Activated naive CD8-positive, alpha-beta T cell treated with anti-CD3 and anti-CD28 coated beads for 36 hours (primary cell): ENCODE measurements around the gene DPY19L1. TPM values are rescaled to one million over a fixed set of nuclear protein-coding genes. Genes with fewer than 3 reads are reported as not detected.
"Not testable (repeated sequence)": the region's sequence is repeated elsewhere in the genome, so short reads cannot be mapped to it uniquely, and the experiment has no call there.

Source experiments
- DNase-seq: peaks from one replicate; pipeline ENCODE4 v3.0.0; 2021
- H3K27ac Mint-ChIP-seq: one replicate; pipeline ENCODE4 v1.8.0; 2022; ENCODE audit warnings: mild to moderate bottlenecking, moderate library complexity, mixed read lengths
- H3K27me3 Mint-ChIP-seq: one replicate; pipeline ENCODE4 v1.8.0; 2022; ENCODE audit warnings: mild to moderate bottlenecking, mixed read lengths
- H3K36me3 Mint-ChIP-seq: one replicate; pipeline ENCODE4 v1.8.0; 2021; ENCODE audit warnings: mild to moderate bottlenecking, mixed read lengths
- H3K4me1 Mint-ChIP-seq: one replicate; pipeline ENCODE4 v1.8.0; 2021; ENCODE audit warnings: mixed read lengths
- H3K4me3 Mint-ChIP-seq: one replicate; pipeline ENCODE4 v1.8.0; 2022; ENCODE audit warnings: mild to moderate bottlenecking, moderate library complexity, mixed read lengths
- H3K9me3 Mint-ChIP-seq: one replicate; pipeline ENCODE4 v1.8.0; 2022; ENCODE audit warnings: mixed read lengths
- total RNA-seq, 2 experiments: library from RNA; stranded (reverse); gene quantifications; one replicate each; pipeline ENCODE4 v1.2.3, GENCODE V29; 2021

Gene DPY19L1
- total RNA-seq, 2 experiments from 2014 or later: 5.3 to 6.3 TPM

GRCh38 chr7:34982371-34983019, 54.8 kb downstream of the DPY19L1 start:
- no peaks in the 10 kb centered on the region for H3K27me3 Mint-ChIP-seq
- H3K9me3 Mint-ChIP-seq: peaks cover 2% of the 10 kb centered on the region
- no peak overlapping the region for H3K27ac Mint-ChIP-seq
- no peaks in the 10 kb centered on the region for H3K4me1 Mint-ChIP-seq
- no peak for DNase-seq
- no peak overlapping the region for H3K4me3 Mint-ChIP-seq
- peaks cover 2% of the 10 kb centered on the region for H3K36me3 Mint-ChIP-seq

- H3K4me1 Mint-ChIP-seq, H3K9me3 Mint-ChIP-seq, DNase-seq, H3K27me3 Mint-ChIP-seq, H3K4me3 Mint-ChIP-seq, H3K27ac Mint-ChIP-seq, H3K36me3 Mint-ChIP-seq: not testable (repeated sequence)
Observed at GRCh38 chr7:34979124-34979523, 58.2 kb downstream of the DPY19L1 start.

- no peak overlapping the region for H3K4me3 Mint-ChIP-seq
- H3K27me3 Mint-ChIP-seq: no peaks in the 10 kb centered on the region
- H3K4me1 Mint-ChIP-seq: no peaks in the 10 kb centered on the region
- no peaks in the 10 kb centered on the region for H3K9me3 Mint-ChIP-seq
- peaks cover 11% of the 10 kb centered on the region for H3K36me3 Mint-ChIP-seq
- H3K27ac Mint-ChIP-seq: no peak overlapping the region
- DNase-seq: no peak
Observed at GRCh38 chr7:34973400-34973760, 63.9 kb downstream of the DPY19L1 start.

GRCh38 chr7:34972739-34973399, 64.4 kb downstream of the DPY19L1 start:
- H3K4me1 Mint-ChIP-seq, H3K4me3 Mint-ChIP-seq, H3K27me3 Mint-ChIP-seq, H3K9me3 Mint-ChIP-seq, DNase-seq, H3K27ac Mint-ChIP-seq: not testable (repeated sequence)
- H3K36me3 Mint-ChIP-seq: peaks cover 11% of the 10 kb centered on the region

- H3K4me3 Mint-ChIP-seq, H3K9me3 Mint-ChIP-seq, DNase-seq, H3K36me3 Mint-ChIP-seq, H3K27me3 Mint-ChIP-seq, H3K4me1 Mint-ChIP-seq, H3K27ac Mint-ChIP-seq: not testable (repeated sequence)
Observed at GRCh38 chr7:34967818-34968217, 69.5 kb downstream of the DPY19L1 start.

GRCh38 chr7:34966504-34966903, 70.8 kb downstream of the DPY19L1 start:
- not testable (repeated sequence) for H3K4me3 Mint-ChIP-seq, H3K27ac Mint-ChIP-seq, H3K4me1 Mint-ChIP-seq, DNase-seq, H3K27me3 Mint-ChIP-seq, H3K9me3 Mint-ChIP-seq
- peaks cover 11% of the 10 kb centered on the region for H3K36me3 Mint-ChIP-seq

GRCh38 chr7:34958021-34958420, 79.3 kb downstream of the DPY19L1 start:
- peaks cover 14% of the 10 kb centered on the region for H3K36me3 Mint-ChIP-seq
- no peaks in the 10 kb centered on the region for H3K4me1 Mint-ChIP-seq
- no peak overlapping the region for H3K4me3 Mint-ChIP-seq
- H3K27ac Mint-ChIP-seq: no peak overlapping the region
- no peaks in the 10 kb centered on the region for H3K27me3 Mint-ChIP-seq
- H3K9me3 Mint-ChIP-seq: peaks cover 3% of the 10 kb centered on the region
- no peak for DNase-seq

- Mint-ChIP-seq H3K36me3 (peaks cover 9% of the 10 kb centered on the region), H3K27me3 (no peaks in the 10 kb centered on the region), H3K4me3 (no peak overlapping the region), H3K9me3 (no peaks in the 10 kb centered on the region), H3K4me1 (no peaks in the 10 kb centered on the region), H3K27ac (no peak overlapping the region)
- no peak for DNase-seq
Observed at GRCh38 chr7:34952822-34953221, 84.5 kb downstream of the DPY19L1 start.

- no peak overlapping the region for H3K27ac Mint-ChIP-seq
- no peak for DNase-seq
- no peaks in the 10 kb centered on the region for H3K9me3 Mint-ChIP-seq
- H3K36me3 Mint-ChIP-seq: peaks cover 2% of the 10 kb centered on the region
- H3K27me3 Mint-ChIP-seq: no peaks in the 10 kb centered on the region
- no peak overlapping the region for H3K4me3 Mint-ChIP-seq
- no peaks in the 10 kb centered on the region for H3K4me1 Mint-ChIP-seq
Observed at GRCh38 chr7:34949361-34949760, 87.9 kb downstream of the DPY19L1 start.

GRCh38 chr7:34947427-34947826, 89.9 kb downstream of the DPY19L1 start:
- H3K36me3 Mint-ChIP-seq, DNase-seq, H3K4me1 Mint-ChIP-seq, H3K27ac Mint-ChIP-seq, H3K27me3 Mint-ChIP-seq, H3K9me3 Mint-ChIP-seq, H3K4me3 Mint-ChIP-seq: not testable (repeated sequence)

- Mint-ChIP-seq H3K4me1 (no peaks in the 10 kb centered on the region), H3K4me3 (no peak overlapping the region), H3K9me3 (no peaks in the 10 kb centered on the region), H3K27ac (no peak overlapping the region), H3K36me3 (no peaks in the 10 kb centered on the region), H3K27me3 (no peaks in the 10 kb centered on the region)
- no peak for DNase-seq
Observed at GRCh38 chr7:34946486-34946885, 90.8 kb downstream of the DPY19L1 start.

GRCh38 chr7:34945894-34946477, 91.3 kb downstream of the DPY19L1 start:
- not testable (repeated sequence) for H3K4me3 Mint-ChIP-seq

GRCh38 chr7:34939175-34939574, 98.1 kb downstream of the DPY19L1 start:
- H3K27ac Mint-ChIP-seq: no peak overlapping the region
- H3K36me3 Mint-ChIP-seq: peaks cover 14% of the 10 kb centered on the region
- H3K9me3 Mint-ChIP-seq: no peaks in the 10 kb centered on the region
- H3K27me3 Mint-ChIP-seq: no peaks in the 10 kb centered on the region
- DNase-seq: no peak
- H3K4me3 Mint-ChIP-seq: no peak overlapping the region
- no peaks in the 10 kb centered on the region for H3K4me1 Mint-ChIP-seq

More at GRCh38 chr7:34945894-34946477, 91.3 kb downstream of the DPY19L1 start:
- H3K27ac Mint-ChIP-seq, H3K36me3 Mint-ChIP-seq, H3K27me3 Mint-ChIP-seq, DNase-seq, H3K4me1 Mint-ChIP-seq, H3K9me3 Mint-ChIP-seq: not testable (repeated sequence)

GRCh38 chr7:34935735-34936165, 101.5 kb downstream of the DPY19L1 start:
- not testable (repeated sequence) for H3K4me1 Mint-ChIP-seq, H3K9me3 Mint-ChIP-seq, DNase-seq, H3K4me3 Mint-ChIP-seq, H3K27ac Mint-ChIP-seq, H3K27me3 Mint-ChIP-seq
- peaks cover 17% of the 10 kb centered on the region for H3K36me3 Mint-ChIP-seq

GRCh38 chr7:34931739-34932138, 105.5 kb downstream of the DPY19L1 start:
- no peak overlapping the region for H3K4me3 Mint-ChIP-seq
- no peaks in the 10 kb centered on the region for H3K9me3 Mint-ChIP-seq
- no peak for DNase-seq
- H3K4me1 Mint-ChIP-seq: no peaks in the 10 kb centered on the region
- peaks cover 6% of the 10 kb centered on the region for H3K36me3 Mint-ChIP-seq
- no peak overlapping the region for H3K27ac Mint-ChIP-seq
- no peaks in the 10 kb centered on the region for H3K27me3 Mint-ChIP-seq

- DNase-seq, H3K27ac Mint-ChIP-seq, H3K4me1 Mint-ChIP-seq, H3K9me3 Mint-ChIP-seq, H3K36me3 Mint-ChIP-seq, H3K4me3 Mint-ChIP-seq, H3K27me3 Mint-ChIP-seq: not testable (repeated sequence)
Observed at GRCh38 chr7:34929783-34930182, 107.5 kb downstream of the DPY19L1 start.
